ENCODE measurements around the gene DCAF12L2.

DNA sequence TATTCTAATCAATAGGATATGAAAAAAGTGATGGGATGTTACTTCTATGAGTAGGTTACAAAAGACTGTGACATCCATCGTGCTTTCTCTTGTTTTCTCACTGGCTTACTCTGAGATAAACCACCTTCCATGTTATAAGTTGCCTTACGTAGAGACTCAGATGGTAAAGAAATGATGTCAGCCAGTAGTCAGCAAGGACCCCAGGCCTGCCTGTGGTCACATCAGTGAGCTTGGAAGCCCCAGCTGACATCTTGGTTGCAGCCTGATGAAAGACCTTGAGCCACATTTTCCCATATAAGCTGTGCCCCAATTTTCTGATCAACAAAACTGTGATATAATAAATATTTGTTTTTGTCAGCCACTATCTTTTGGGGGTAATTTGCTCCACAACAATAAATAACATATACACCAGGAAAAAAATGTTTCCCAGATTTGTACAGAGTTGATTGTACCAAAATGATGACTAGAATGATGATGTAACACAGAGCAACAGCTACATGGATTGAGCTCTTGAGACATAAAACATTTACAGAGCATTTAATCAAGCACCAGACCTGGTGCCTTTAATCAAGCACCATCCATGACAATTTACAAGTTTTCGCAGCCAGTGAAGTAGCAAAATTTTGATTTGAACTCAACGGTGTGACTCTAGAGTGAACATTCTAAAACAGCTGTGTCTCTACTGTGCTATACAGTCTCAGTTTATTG is 11.2 kb upstream of the DCAF12L2 start:
- no peak for TF ChIP-seq EZH2phosphoT487 (IDR thresholded peaks at IDR 0.05; ENCODE audit: insufficient read depth, low read depth)
- no peak for TF ChIP-seq EZH2 (IDR thresholded peaks at IDR 0.05; ENCODE audit: insufficient read depth, poor library complexity, severe bottlenecking)
